Vagina (tissue), 2 donors: ENCODE data around the gene MBD3.

ENCODE experiments used
- POLR2A ChIP-seq, 2 donors: fragments of 450-650 bp; IDR thresholded peaks; one replicate each; pipeline ENCODE4 v1.6.1; 2017; ENCODE audit warnings: antibody characterized with exemption in 2 of 2, mild to moderate bottlenecking in 2 of 2, moderate library complexity in 2 of 2
- POLR2AphosphoS5 ChIP-seq, 2 donors: sonication (generic); formaldehyde crosslinking; IDR thresholded peaks; one replicate each; pipeline ENCODE4 v1.9.0; 2017; ENCODE audit warnings: antibody characterized with exemption in 2 of 2, mild to moderate bottlenecking in 2 of 2, low read depth in 1 of 2; ENCODE audit not compliant: insufficient read depth in 1 of 2
- TF ChIP-seq, protein P1 (sequence below), 3 experiments: fragments of 450-650 bp in 2 of 3; fragments of 200-600 bp in 1 of 3; sonication (generic) in 1 of 3; IDR thresholded peaks; one replicate each; pipeline ENCODE4 v1.5.1; 2017 to 2019; ENCODE audit warnings: antibody characterized with exemption in 3 of 3, mild to moderate bottlenecking in 2 of 3, moderate library complexity in 2 of 3

DNA sequence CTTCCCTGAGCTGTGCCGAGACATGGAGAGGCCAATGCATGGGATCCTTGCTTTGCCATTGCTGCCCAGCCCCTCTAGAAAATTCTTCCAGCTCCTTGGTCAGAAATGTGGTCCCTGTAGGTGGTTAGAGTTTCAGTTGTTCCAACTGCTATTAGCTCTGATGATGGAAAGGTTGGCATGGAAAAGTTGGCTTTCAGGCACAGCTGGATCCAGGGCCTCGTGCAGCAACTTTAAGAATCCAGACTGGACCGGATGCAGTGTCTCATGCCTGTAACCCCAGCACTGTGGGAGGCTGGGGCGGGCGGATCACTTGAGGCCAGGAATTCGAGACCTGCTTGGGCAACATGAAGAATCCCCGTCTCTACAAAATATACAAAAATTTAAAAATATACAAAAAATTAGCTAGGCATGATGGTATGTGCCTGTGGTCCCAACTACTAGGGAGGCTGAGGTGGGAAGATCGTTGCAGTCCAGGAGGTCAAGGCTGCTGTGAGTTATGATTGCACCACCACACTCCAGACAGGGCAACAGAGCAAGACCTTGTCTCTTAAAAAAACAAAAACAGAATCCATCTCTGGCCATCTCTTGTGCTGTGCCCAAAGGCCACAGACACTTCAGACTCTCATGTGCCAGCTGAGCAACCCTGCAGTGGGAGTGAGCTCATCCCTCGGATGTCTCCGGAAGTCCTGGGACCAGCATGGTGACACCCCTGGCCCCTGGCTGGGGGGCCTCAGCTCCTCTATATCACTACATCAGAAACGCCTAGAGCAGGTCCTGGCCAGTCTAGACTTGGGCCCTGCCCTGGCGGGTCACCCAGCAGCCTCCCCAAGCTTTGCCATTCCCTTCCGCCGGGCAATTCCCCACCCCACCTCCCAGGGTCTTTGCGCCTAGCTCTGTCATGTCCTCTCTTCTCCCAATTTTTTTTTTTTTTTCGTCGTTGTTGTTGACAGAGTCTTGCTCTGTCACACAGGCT lies 41.3 kb downstream of the MBD3 start:
- TF ChIP-seq POLR2A (IDR thresholded peaks at IDR 0.05), result no peak
- TF ChIP-seq, protein P1, sequence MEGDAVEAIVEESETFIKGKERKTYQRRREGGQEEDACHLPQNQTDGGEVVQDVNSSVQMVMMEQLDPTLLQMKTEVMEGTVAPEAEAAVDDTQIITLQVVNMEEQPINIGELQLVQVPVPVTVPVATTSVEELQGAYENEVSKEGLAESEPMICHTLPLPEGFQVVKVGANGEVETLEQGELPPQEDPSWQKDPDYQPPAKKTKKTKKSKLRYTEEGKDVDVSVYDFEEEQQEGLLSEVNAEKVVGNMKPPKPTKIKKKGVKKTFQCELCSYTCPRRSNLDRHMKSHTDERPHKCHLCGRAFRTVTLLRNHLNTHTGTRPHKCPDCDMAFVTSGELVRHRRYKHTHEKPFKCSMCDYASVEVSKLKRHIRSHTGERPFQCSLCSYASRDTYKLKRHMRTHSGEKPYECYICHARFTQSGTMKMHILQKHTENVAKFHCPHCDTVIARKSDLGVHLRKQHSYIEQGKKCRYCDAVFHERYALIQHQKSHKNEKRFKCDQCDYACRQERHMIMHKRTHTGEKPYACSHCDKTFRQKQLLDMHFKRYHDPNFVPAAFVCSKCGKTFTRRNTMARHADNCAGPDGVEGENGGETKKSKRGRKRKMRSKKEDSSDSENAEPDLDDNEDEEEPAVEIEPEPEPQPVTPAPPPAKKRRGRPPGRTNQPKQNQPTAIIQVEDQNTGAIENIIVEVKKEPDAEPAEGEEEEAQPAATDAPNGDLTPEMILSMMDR (IDR thresholded peaks at IDR 0.05), result no peak
- TF ChIP-seq POLR2AphosphoS5 (IDR thresholded peaks at IDR 0.05; ENCODE audit: insufficient read depth in 1 of 2, low read depth in 1 of 2), result no peak
